ENCODE data around the gene MT1M.

The MT1M gene

GRCh38 chr16:56628486-56629350 is 3.7 kb upstream of the MT1M start:
- no peak for DNase-seq (ENCODE audit: low read depth in 2 of 2)

GRCh38 chr16:56629531-56629930 is 2.9 kb upstream of the MT1M start:
- DNase-seq (ENCODE audit: low read depth in 2 of 2), result no peak

GRCh38 chr16:56630134-56630533 is 2.3 kb upstream of the MT1M start:
- DNase-seq (ENCODE audit: low read depth in 2 of 2), result no peak

GRCh38 chr16:56631197-56631596 is 1.3 kb upstream of the MT1M start:
- no peak for DNase-seq (ENCODE audit: low read depth in 2 of 2)

- no peak for DNase-seq (ENCODE audit: low read depth in 2 of 2)
These were observed 665 bp upstream of the MT1M start for GRCh38 chr16:56631832-56632155.

GRCh38 chr16:56632848-56633365 is 448 bp downstream of the MT1M start:
- DNase-seq (ENCODE audit: low read depth in 2 of 2), result no peak

GRCh38 chr16:56633535-56633934 is 1.1 kb downstream of the MT1M start:
- DNase-seq (ENCODE audit: low read depth in 2 of 2), result no peak

GRCh38 chr16:56634715-56635440 is 2.4 kb downstream of the MT1M start:
- no peak for DNase-seq (ENCODE audit: low read depth in 2 of 2)

- no peak for DNase-seq (ENCODE audit: low read depth in 2 of 2)
These were observed 3.0 kb downstream of the MT1M start for GRCh38 chr16:56635441-56635967.

GRCh38 chr16:56636616-56637413 is 4.4 kb downstream of the MT1M start:
- DNase-seq (ENCODE audit: low read depth in 2 of 2), result no peak

GRCh38 chr16:56637814-56638750 is 5.6 kb downstream of the MT1M start, which contains the start of gene MT1A:
Gene MT1A, plus strand, starts transcription at chr16:56638666. Its CDS starts 73 bp downstream, at chr16:56638739.
- no peak for DNase-seq (ENCODE audit: low read depth in 2 of 2)

GRCh38 chr16:56639045-56639444 is 6.6 kb downstream of the MT1M start:
- no peak for DNase-seq (ENCODE audit: low read depth in 2 of 2)

- DNase-seq (ENCODE audit: low read depth in 2 of 2), result no peak
These were observed 7.6 kb downstream of the MT1M start for GRCh38 chr16:56640076-56640475.

- DNase-seq (ENCODE audit: low read depth in 2 of 2), result no peak
These were observed 8.7 kb downstream of the MT1M start for GRCh38 chr16:56641166-56641565.

- DNase-seq (ENCODE audit: low read depth in 2 of 2), result no peak
These were observed 10.8 kb downstream of the MT1M start for GRCh38 chr16:56643080-56643778.

- DNase-seq (ENCODE audit: low read depth in 2 of 2), result no peak
These were observed 11.4 kb downstream of the MT1M start for GRCh38 chr16:56643833-56644232.

GRCh38 chr16:56645311-56645710 is 12.9 kb downstream of the MT1M start:
- DNase-seq (ENCODE audit: low read depth in 2 of 2), result no peak

GRCh38 chr16:56645838-56646237 is 13.4 kb downstream of the MT1M start:
- no peak for DNase-seq (ENCODE audit: low read depth in 2 of 2)

- DNase-seq (ENCODE audit: low read depth in 2 of 2), result no peak
These were observed 15.4 kb downstream of the MT1M start for GRCh38 chr16:56647641-56648431.
